Vagina (tissue), 2 donors: ENCODE results near the gene INHBA. TPM values are rescaled to one million over a fixed set of nuclear protein-coding genes. Genes with fewer than 3 reads are reported as not detected.

Experiments used
- DNase-seq, 2 donors: peaks; one replicate each; pipeline ENCODE4 v3.0.0-alpha.2; 2017; ENCODE audit errors: extremely low spot score in 2 of 2
- H3K27ac ChIP-seq: fragments of 200-600 bp; sonication (generic); one replicate; pipeline ENCODE4 v1.5.1; 2019
- H3K27me3 ChIP-seq: fragments of 200-600 bp; sonication (generic); one replicate; pipeline ENCODE4 v1.5.1; 2019
- H3K36me3 ChIP-seq, 2 donors: fragments of 200-600 bp; sonication (generic); one replicate each; pipeline ENCODE4 v1.5.1; 2017 to 2019
- H3K4me1 ChIP-seq: fragments of 200-600 bp; sonication (generic); one replicate; pipeline ENCODE4 v1.5.1; 2019
- H3K4me3 ChIP-seq, 2 donors: fragments of 200-600 bp; sonication (generic); 1 replicate in 1 of 2; 2 replicates in 1 of 2; pipeline ENCODE4 v1.5.1; 2016 to 2019
- H3K9me3 ChIP-seq: fragments of 200-600 bp; sonication (generic); one replicate; pipeline ENCODE4 v1.5.1; 2019
- POLR2A ChIP-seq, 2 donors: fragments of 450-650 bp; IDR thresholded peaks; one replicate each; pipeline ENCODE4 v1.6.1; 2017; ENCODE audit warnings: antibody characterized with exemption in 2 of 2, mild to moderate bottlenecking in 2 of 2, moderate library complexity in 2 of 2
- POLR2AphosphoS5 ChIP-seq, 2 donors: sonication (generic); formaldehyde crosslinking; IDR thresholded peaks; one replicate each; pipeline ENCODE4 v1.9.0; 2017; ENCODE audit warnings: antibody characterized with exemption in 2 of 2, mild to moderate bottlenecking in 2 of 2, low read depth in 1 of 2; ENCODE audit not compliant: insufficient read depth in 1 of 2
- intact Hi-C: fragments of 100-400 bp; cut with DNase I; formaldehyde crosslinking; loops from one replicate; pipeline ENCODE4 v1.15.1; 2023
- total RNA-seq: library from RNA; depleted of rRNA; stranded (reverse); fragments of >200 nt; gene quantifications from one replicate; pipeline ENCODE4 v1.2.3, GENCODE V29; 2016
- TF ChIP-seq, protein P1 (sequence below), 3 experiments: fragments of 450-650 bp in 2 of 3; fragments of 200-600 bp in 1 of 3; sonication (generic) in 1 of 3; IDR thresholded peaks; one replicate each; pipeline ENCODE4 v1.5.1; 2017 to 2019; ENCODE audit warnings: antibody characterized with exemption in 3 of 3, mild to moderate bottlenecking in 2 of 3, moderate library complexity in 2 of 3

INHBA gene
- total RNA-seq, 1 donor from 2014 or later, result 2.2 TPM

DNA sequence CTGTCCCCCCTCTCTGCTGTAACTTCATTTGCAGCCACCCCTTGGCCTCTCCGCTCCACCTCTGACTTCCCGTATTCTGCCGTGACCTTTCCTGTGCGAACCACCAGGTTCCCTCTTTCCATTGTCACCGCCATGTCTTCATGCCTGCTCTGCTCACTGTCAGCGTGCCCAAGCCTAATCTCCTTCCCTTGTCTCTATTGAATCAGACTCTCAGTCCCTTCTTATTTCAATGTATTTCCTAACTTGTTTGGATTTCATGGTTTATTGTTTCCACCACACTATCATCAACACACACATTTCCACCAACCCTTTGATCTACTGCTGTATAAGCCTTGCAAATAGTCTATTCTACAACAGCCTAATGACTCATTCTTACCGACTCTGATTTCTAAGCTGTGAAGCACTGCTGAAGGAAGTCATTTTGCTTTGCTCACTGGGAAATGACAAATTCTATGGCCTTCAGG lies 30.0 kb upstream of the INHBA start:
- Histone ChIP-seq H3K9me3 (no peaks in the 10 kb centered on the region), H3K4me3 (no peak overlapping the region), H3K36me3 (no peaks in the 10 kb centered on the region), H3K27ac (no peak overlapping the region), H3K27me3 (no peaks in the 10 kb centered on the region), H3K4me1 (no peaks in the 10 kb centered on the region)
- DNase-seq, result no peak
- no peak for TF ChIP-seq POLR2AphosphoS5 (IDR thresholded peaks at IDR 0.05; ENCODE audit: insufficient read depth in 1 of 2, low read depth in 1 of 2)
- no peak for TF ChIP-seq POLR2A (IDR thresholded peaks at IDR 0.05)
- TF ChIP-seq, protein P1, sequence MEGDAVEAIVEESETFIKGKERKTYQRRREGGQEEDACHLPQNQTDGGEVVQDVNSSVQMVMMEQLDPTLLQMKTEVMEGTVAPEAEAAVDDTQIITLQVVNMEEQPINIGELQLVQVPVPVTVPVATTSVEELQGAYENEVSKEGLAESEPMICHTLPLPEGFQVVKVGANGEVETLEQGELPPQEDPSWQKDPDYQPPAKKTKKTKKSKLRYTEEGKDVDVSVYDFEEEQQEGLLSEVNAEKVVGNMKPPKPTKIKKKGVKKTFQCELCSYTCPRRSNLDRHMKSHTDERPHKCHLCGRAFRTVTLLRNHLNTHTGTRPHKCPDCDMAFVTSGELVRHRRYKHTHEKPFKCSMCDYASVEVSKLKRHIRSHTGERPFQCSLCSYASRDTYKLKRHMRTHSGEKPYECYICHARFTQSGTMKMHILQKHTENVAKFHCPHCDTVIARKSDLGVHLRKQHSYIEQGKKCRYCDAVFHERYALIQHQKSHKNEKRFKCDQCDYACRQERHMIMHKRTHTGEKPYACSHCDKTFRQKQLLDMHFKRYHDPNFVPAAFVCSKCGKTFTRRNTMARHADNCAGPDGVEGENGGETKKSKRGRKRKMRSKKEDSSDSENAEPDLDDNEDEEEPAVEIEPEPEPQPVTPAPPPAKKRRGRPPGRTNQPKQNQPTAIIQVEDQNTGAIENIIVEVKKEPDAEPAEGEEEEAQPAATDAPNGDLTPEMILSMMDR (IDR thresholded peaks at IDR 0.05), result no peak
- intact Hi-C loops, result no loop called here

DNA sequence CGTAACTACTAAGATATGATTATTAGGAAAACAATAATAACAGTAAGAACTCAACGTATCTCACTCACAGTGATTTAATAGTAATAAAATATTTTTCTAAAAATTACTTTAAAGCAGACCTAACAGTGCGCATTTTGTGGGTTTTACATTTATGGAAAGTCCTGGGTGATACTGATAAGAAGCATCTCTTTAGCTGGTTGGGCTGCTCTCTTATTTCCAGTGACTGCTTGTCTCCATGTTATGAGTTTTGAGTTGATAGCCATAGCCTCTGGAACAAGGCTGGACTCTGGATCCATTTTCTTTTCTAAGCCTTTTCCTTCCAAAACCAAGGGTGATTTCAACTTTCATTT lies 29.5 kb upstream of the INHBA start:
- no peak overlapping the region for H3K27ac ChIP-seq
- no peaks in the 10 kb centered on the region for H3K9me3 ChIP-seq
- no peaks in the 10 kb centered on the region for H3K4me1 ChIP-seq
- TF ChIP-seq POLR2A (IDR thresholded peaks at IDR 0.05) (no peak), POLR2AphosphoS5 (IDR thresholded peaks at IDR 0.05; ENCODE audit: insufficient read depth in 1 of 2, low read depth in 1 of 2) (no peak)
- TF ChIP-seq, protein P1 (IDR thresholded peaks at IDR 0.05), result no peak
- H3K4me3 ChIP-seq, result no peak overlapping the region
- H3K36me3 ChIP-seq, result no peaks in the 10 kb centered on the region
- H3K27me3 ChIP-seq, result no peaks in the 10 kb centered on the region
- DNase-seq, result no peak
- intact Hi-C loops, result no loop called here

DNA sequence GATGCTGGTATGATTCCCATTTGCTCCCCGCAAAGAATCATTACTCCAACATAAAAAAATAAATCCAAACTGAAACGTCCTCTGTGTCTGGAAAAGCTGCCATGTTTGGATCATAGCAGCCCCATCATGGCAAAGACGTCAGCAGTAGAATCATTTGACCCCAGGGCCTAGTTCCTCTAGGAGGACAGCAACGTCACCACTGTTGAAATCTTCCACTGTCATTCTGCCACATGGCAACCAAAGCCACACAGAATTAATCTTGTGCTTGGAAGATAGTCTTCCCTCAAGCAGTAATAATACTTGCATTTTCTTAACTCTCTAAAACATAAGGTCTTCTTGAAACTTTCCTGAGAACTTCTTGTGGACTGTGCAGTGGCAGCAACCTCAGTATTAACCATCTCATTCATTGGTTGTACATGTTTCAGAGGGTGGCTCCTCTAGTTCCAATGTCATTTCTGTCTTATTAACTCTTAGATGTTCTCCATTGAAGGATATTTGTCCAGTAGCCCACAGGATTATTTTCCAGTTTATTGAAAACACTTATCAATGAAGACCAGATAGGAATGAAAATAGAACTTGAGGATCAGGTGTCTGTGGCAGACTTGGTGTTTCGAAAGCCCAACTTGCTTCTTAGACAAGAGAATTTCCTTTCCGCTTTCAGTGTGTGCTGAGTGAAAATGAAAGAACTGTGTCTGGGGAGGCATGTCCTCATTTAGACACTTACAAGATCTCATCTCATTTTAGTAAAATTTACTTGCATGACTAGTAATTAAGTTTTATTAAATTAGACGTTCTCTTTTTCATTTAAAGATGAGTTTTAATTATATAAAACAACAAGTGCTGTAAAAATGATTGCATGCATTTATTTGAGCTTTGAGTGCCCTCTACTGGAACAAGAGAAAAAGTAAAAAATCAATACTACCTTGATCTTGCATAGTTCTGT lies 28.9 kb upstream of the INHBA start:
- Histone ChIP-seq H3K4me3 (no peak overlapping the region), H3K36me3 (no peaks in the 10 kb centered on the region), H3K27ac (no peak overlapping the region), H3K27me3 (no peaks in the 10 kb centered on the region), H3K4me1 (no peaks in the 10 kb centered on the region), H3K9me3 (no peaks in the 10 kb centered on the region)
- DNase-seq, result no peak
- intact Hi-C loops, result no loop called here
- TF ChIP-seq, protein P1 (IDR thresholded peaks at IDR 0.05), result peak in 2 of 3 experiments; percentile 8 to 35
- TF ChIP-seq POLR2AphosphoS5 (IDR thresholded peaks at IDR 0.05; ENCODE audit: insufficient read depth in 1 of 2, low read depth in 1 of 2) (no peak), POLR2A (IDR thresholded peaks at IDR 0.05) (no peak)

DNA sequence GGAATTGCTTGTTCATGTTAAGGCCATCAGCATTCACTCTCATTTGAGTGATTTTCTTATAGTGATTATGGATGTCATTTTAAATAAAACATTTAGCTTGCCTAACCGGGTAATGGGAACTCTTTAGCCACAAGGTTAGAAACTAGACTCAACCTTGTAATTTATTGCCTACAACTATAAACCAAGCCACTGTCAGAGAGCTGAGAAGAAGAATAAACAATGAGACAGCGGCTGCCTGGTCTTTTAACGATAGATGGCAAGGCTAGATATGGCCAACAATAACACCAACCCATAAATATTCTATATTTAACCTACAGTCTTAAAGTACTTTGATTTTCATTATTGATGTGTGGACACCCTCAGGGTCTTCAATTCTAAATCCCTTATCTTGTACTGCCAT lies 27.8 kb upstream of the INHBA start:
- TF ChIP-seq POLR2A (IDR thresholded peaks at IDR 0.05) (no peak), POLR2AphosphoS5 (IDR thresholded peaks at IDR 0.05; ENCODE audit: insufficient read depth in 1 of 2, low read depth in 1 of 2) (no peak)
- TF ChIP-seq, protein P1 (IDR thresholded peaks at IDR 0.05), result no peak
- Histone ChIP-seq H3K4me1 (no peaks in the 10 kb centered on the region), H3K4me3 (no peak overlapping the region), H3K27ac (no peak overlapping the region), H3K27me3 (no peaks in the 10 kb centered on the region), H3K9me3 (no peaks in the 10 kb centered on the region), H3K36me3 (no peaks in the 10 kb centered on the region)
- no peak for DNase-seq
- intact Hi-C loops, result no loop called here

DNA sequence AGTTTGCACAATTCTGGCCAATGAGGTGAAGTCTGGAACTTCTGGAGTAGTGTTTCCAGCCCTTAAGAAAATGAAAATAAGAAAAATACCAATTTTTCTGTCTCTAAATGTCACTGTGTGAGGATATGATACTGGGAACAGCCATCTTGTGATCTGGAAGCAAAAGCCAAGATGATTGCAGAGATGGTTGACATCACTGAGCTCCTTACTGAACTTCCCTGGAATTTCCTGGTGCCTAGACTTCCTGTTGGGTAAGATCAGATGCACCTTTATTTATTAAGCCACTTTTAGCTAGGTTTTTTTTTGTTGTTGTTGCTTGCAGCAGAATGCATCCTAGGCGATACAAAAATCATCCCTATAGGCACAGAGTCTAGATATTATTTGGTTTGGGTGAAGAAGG lies 27.3 kb upstream of the INHBA start:
- H3K9me3 ChIP-seq, result no peaks in the 10 kb centered on the region
- H3K27ac ChIP-seq, result no peak overlapping the region
- intact Hi-C loops, result no loop called here
- DNase-seq, result no peak
- no peaks in the 10 kb centered on the region for H3K27me3 ChIP-seq
- no peak overlapping the region for H3K4me3 ChIP-seq
- no peaks in the 10 kb centered on the region for H3K4me1 ChIP-seq
- no peak for TF ChIP-seq POLR2AphosphoS5 (IDR thresholded peaks at IDR 0.05; ENCODE audit: insufficient read depth in 1 of 2, low read depth in 1 of 2)
- no peak for TF ChIP-seq POLR2A (IDR thresholded peaks at IDR 0.05)
- TF ChIP-seq, protein P1 (IDR thresholded peaks at IDR 0.05), result no peak
- H3K36me3 ChIP-seq, result no peaks in the 10 kb centered on the region
